Loucy (cell line): ENCODE measurements around the gene ARHGAP10.

Experiments
- EZH2phosphoT487 ChIP-seq: fragments of 200-600 bp; IDR thresholded peaks from 2 replicates; pipeline ENCODE4 v1.6.1; 2018; ENCODE audit warnings: antibody characterized with exemption, mild to moderate bottlenecking, moderate library complexity, borderline replicate concordance
- TF ChIP-seq, protein P1 (sequence below): fragments of 200-600 bp; sonication (generic); conservative IDR thresholded peaks from 2 replicates; pipeline ENCODE4 v1.5.1; 2014; ENCODE audit warnings: mild to moderate bottlenecking, antibody characterized with exemption, low read length

DNA sequence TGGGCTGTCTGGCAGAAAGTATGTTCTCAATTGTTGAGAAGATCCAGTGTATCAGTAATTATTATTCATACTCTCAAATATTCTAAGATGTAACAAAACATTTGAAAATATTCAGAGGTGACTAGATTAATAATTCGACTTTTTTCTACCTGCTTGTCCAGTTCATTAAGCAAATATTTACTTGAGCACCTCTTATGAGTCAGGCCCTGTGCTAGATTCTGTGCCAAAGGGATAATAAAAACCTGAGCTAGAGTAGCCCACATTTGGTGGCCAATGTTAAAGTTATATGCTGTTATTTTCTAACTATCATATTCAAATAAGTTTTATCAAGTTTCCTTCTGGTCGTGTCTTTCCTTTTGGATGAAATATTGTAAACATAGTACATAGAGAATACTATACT lies 58.5 kb downstream of the ARHGAP10 start:
- TF ChIP-seq, protein P1, sequence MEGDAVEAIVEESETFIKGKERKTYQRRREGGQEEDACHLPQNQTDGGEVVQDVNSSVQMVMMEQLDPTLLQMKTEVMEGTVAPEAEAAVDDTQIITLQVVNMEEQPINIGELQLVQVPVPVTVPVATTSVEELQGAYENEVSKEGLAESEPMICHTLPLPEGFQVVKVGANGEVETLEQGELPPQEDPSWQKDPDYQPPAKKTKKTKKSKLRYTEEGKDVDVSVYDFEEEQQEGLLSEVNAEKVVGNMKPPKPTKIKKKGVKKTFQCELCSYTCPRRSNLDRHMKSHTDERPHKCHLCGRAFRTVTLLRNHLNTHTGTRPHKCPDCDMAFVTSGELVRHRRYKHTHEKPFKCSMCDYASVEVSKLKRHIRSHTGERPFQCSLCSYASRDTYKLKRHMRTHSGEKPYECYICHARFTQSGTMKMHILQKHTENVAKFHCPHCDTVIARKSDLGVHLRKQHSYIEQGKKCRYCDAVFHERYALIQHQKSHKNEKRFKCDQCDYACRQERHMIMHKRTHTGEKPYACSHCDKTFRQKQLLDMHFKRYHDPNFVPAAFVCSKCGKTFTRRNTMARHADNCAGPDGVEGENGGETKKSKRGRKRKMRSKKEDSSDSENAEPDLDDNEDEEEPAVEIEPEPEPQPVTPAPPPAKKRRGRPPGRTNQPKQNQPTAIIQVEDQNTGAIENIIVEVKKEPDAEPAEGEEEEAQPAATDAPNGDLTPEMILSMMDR: no peak
- no peak for TF ChIP-seq EZH2phosphoT487
